Activated CD8-positive, alpha-beta memory T cell treated with anti-CD3 and anti-CD28 coated beads, Interleukin-2, amount 50 U/mL, for 1 hour (primary cell): Measurements from ENCODE around the gene BATF3.

Experiments used
- DNase-seq: peaks from one replicate; pipeline ENCODE4 v3.0.0-alpha.2; 2020; ENCODE audit errors: extremely low read depth

The BATF3 gene

DNA sequence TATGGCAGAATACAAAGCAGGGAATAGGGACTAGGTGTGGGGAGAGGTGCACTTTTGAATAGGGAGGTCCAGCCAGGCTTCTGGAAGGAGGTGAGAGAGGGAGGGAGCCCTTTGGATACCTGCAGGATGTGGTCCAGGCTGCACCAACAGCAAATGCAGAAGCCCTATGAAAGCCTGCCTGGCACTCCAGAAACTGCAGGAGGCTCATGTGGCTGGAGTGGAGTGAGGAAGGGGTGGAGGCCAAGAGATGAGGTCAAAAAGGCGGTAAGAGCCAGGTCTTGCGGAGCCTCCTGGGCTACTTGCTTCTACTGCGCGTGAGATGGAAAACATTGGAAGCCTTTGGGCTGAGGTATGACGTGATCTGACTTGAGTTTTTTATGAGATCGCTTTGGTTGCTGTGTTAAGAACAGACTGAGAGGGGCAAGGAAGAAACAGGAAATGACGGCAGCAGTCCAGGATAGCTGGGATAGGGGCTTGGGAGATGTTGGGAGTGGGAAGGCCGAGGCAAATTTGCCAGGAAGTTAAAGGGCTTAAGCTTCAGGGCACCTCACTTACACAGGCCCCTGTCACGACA is 4.4 kb upstream of the BATF3 start:
- DNase-seq: no peak

- no peak for DNase-seq
Observed at GRCh38 chr1:212702672-212703071, 3.0 kb upstream of the BATF3 start.

- DNase-seq: no peak
Observed at GRCh38 chr1:212701910-212702309, 2.3 kb upstream of the BATF3 start.

DNA sequence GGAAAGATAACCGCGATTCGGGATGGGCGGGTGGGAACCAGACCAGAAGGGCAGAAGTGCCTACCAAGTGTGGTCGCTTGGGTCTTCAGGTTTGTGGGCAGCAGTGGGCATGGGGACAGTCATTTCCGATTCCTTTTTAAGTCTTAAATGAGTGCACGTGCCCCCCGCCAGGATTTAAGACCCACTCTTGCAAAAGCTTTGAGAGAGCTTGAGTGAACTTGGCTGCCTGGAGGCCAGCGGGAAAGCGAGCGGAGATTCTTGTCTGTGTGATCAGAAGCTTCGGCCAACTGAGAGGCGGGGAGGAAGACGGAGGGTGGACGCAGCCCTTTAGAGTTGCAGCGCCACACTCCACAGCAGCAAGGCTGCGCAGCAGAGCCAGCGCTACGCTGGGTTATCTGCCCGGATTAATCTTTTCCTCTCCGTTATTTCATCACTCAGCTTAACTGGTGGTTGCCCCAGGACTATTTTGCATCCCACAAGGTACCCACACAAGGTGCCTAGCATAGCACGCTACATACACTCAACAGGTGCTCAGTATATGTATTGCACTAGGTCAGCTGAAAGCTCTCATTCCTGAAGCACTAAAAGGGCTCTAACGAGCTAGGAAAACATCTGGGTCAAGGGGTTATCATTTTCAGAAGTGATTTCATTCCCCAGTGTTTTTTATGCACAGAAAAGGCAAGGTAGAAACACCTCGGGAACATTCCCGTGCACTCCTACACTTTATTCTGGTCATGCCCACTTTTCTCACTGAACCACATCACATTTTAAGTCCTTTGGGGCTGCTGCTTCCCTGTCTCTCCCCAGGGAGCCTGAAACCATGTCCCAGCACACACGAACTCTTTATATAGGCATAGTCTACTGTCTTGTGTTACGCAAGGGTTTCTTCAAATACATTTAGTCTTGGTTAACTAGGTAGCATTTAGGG is 1.5 kb upstream of the BATF3 start:
- DNase-seq: no peak

DNA sequence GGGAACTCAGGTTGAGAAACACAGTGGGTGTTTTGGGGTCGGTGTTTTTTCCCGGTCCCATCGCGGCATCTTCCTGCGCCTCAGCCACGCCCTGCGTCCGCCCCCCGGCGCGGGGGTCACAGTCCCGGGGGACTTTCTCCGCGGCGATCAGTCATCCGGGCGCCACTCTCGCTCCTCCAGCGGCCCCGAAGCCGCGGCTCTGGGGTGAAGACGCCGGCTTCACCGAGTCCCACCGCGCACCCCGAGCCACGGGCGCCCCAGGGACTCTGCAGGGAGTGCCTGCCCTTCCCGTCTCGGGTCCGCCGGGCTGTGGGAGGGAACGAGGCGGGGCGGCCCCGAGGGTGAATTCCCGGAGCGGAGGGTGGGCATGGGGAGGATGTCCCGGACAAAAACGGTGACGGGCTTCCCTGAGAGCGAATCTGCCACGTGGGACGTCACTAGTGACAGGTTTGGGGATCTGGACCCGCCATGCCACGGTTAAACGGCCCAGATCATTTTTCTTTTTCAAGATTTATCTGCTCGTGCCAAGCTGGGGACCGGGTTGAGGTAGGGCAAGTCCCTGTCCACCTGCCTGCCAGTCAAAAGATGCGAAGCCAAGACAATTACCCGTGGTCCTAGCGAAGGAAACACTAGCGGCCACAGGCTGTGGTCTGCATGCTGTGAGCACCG is 717 bp upstream of the BATF3 start:
- DNase-seq: no peak

DNA sequence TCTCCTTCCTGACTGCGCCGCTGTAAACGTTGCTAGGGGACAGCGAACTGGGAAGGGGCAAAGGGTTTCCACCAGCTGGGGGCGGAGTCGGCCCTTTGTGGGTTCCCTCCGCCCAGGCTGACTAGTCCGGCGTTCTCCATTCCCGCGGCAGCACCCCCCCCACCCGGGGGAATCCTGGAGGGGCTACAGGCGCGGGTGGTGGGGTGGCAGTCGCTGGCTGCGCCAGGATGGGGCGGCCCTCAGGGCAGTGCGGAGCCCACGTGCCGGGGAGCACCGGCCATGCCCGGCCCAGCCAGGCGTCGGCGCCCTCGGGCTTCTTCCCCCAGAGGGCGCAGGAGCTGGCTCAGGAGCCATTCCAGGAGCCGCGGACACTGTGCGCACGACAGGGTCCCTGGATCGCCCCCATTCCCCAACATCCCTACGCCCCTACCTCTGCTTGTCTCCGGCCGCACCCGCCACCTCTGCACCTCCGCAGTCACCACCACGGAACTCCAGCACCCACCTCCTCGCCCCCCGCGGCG is 476 bp downstream of the BATF3 start:
- DNase-seq: no peak

- DNase-seq: no peak
Observed at GRCh38 chr1:212698467-212699103, 1.1 kb downstream of the BATF3 start.

- DNase-seq: no peak
Observed at GRCh38 chr1:212696721-212697331, 2.8 kb downstream of the BATF3 start.

GRCh38 chr1:212692774-212693644 is 6.6 kb downstream of the BATF3 start:
- DNase-seq: no peak

DNA sequence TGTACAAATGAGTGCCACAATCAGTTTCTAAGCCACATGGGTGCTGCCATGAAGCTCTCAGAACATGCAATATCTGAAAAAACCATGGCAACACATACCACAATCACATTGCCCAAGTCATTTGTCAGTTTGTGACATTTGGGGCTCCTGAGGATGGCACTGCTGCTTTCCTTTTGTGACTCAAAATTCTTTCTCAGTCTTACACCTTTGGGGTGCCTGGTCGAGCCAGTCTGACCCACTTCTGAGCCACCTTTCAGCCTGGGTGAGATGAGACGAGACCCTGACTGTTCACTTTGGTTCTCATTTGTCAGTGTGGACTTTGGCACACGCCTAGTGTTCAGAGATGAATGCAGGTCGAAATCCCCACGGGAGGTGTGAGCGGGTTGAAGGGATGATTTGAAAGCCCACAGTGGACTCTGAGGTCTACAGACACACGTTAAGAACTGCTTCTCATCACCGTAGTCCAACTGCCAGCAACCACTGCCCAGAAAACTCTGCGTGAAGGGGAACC is 8.0 kb downstream of the BATF3 start:
- DNase-seq: no peak

GRCh38 chr1:212690816-212691403 is 8.7 kb downstream of the BATF3 start:
- no peak for DNase-seq

DNA sequence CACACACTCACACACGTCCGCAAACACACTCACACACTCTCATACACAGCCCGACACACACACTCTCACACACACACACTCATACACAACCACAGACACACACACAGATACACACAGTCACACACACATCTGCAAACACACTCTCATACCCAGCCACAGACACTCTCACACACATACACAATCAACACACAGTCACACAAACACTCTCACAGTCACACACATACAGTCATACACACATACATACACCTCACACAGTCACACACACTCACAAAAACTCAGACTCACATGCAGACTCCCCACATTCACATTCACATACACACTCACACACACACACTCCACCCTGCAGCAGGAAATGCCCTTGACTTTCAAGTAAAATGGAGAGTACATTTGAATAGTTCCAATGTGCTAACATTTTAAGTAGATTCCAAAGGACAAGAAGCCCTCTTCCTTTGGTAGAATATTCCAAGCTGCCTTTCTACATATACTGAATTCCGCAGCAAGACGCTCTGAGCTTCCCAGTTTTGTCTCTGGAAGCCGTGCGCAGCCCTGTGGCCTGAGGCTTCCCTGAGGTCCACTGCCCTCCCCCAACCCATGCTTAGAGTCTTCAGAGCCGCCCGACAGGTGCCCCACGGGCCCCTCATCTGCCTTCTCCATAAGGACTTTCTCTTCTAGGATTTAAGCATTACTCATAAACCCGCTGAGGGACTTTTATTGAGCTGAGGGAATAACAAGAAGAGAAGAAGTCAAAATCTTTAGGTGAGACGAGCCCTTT is 9.7 kb downstream of the BATF3 start:
- no peak for DNase-seq

DNA sequence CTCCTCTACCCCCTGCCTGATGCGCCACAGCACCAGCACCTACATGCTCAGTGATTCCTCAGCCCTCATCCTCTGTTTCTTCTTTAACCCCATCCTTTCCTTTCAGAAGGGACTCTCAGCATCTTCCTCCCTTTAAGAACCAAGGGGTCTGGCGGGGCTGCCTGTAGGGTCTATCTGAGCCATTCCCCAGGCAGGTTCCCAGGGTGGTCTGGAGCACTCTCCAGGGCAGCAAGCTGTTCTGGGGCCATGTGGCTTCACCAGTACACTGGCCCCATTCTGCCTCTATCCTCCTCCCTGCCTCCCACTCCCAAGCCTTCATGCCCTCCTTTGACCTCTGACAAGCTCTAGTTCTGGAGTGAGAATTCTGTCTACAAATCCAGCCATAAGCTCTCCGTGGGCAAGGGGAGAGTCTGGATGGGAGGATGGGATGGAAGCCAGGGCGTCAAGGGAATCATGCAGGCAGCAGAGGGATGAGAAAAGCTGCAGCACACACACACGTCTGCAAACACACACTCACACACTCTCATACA is 10.4 kb downstream of the BATF3 start:
- no peak for DNase-seq

DNA sequence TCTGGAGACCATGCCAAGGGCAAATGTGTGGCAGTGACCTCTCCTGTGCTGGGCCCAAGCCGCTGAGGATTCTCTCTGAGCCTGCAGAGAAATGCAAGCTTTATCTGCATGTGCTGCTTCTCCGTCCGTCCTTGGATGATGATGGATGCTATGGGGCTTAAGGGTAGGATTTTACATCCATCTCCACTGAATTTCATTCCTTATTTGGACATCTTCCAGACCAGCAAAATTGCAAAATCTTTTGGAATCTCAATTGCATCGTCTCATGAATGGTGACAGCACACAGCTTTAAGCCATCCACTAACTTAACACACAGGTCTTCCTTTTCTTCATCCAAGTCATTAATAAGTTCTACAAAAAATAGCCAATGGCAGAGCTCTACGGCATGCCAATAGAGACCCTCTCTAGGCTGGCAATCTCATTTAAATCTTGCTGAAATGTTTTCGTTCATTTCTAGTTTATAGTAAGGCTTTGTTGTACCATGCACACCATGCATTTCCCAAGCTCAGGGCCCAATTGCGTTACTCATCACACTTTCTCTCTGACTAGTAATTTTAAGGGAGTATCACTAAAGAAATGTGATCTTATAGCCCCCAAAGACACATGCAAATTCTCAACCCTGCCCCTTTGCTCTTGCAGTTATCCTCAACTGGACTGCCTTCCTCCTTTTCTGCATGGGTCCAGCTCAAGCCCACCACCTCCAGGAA is 11.1 kb downstream of the BATF3 start:
- DNase-seq: no peak

DNA sequence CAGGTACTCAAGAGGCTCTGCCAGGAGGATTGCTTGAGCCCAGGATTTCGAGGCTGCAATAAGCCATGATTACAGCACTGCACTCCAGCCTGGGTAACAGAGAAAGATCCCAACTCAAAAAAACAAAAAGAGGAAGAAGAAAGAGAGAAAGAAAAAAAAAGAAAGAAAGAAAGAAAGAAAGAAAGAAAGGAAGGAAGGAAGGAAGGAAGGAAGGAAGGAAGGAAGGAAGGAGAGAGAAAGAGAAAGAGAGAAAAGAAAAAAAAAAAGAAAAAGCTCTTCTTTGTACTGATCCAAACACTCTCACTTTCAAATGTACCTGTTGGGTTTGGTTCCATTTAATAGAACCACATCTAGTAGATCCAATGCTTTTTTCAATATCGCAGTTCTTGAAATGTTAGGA is 11.8 kb downstream of the BATF3 start:
- no peak for DNase-seq

DNA sequence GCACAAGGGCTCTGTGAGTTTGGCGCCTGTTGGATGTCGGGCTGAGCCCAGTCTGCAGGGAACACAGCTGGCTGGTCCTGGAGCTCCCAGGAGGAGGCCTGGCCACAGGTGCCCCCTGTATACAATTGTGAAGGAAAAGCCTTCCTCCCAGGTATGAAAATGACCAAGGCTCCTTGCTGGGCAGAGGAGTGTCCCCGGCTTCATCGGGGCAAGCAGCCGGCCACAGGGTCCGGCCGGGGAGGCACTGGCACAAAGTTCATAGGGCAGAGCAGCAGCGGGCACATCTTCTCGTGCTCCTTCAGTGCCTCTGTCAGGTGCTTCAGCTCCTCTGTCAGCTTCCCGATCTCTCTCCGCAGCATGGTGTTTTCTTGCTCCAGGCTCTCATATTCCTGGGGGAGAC is 13.0 kb downstream of the BATF3 start:
- no peak for DNase-seq

GRCh38 chr1:212686069-212686468 is 13.6 kb downstream of the BATF3 start:
- no peak for DNase-seq

- DNase-seq: no peak
Observed at GRCh38 chr1:212685429-212685828, 14.2 kb downstream of the BATF3 start.
